Neural progenitor cell (in vitro differentiated cells): ENCODE data around the gene FRMD5.

Experiments
- CTCF ChIP-seq: fragments of 200-600 bp; sonication (generic); IDR thresholded peaks from 2 replicates; pipeline ENCODE4 v1.5.1; 2017; ENCODE audit warnings: antibody characterized with exemption, mild to moderate bottlenecking
- EZH2 ChIP-seq: fragments of 200-600 bp; sonication (generic); IDR thresholded peaks from 2 replicates; pipeline ENCODE4 v1.6.1; 2017; ENCODE audit warnings: antibody characterized with exemption, mild to moderate bottlenecking, moderate library complexity

DNA sequence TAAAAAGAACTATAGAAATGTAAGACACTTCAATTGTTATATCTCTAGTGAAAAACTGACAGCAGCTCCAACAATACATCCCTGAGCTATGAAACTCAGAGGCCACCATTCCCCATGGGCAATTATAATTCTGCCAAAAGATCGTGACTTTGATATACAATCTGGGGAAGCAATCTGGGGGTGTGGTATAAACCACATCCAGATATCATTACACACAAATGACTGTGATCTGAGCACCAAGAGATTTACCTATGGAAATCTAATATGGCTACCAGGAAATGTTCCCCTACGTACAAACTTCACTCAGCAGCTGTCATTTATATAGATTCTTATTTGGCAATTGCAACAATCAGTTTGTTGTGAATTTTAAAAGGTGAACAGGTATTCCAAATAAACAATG, 110.3 kb downstream of the FRMD5 start:
- TF ChIP-seq CTCF (no peak), EZH2 (no peak)
